ENCODE results near the gene ABCA8.

The ABCA8 gene

DNA sequence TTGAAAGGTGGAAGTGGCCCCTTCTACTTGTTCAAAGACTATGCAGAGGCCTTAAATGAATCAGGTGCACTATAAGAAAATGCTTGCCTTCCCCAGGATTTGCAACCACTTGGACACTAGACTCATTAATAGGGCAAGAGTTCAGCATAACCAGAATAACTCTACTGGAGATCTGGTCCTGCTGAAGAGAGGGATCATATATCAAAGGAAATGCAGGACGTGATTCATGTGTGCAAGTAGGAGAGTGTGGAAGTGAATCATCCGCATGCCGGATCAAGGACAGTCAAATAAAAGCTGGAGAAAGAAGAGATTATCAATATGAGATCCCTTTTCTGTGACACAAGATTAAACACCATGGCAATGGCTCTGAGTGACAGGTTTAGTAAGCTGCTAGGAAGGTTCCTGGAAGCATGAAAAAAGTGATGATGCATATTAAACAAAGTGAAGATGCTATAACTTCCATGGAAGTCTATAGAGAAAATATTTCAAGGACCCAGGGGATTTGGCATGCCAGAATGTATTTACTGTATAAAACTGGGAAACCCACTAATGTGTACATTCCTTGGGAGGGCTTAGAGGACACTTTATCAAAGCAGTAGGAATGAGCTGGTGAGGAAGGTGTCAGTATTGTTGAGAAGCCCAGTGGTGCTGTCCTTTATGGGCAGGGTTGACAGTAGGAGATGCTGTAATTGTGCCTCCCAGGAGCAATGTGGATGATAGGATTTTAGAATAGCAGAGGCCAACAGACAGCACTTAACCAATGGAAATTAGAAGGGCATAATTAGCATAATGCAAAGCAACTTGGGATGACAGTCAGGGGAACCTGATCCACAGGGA is 133.1 kb downstream of the ABCA8 start:
- DNase-seq: no peak

DNA sequence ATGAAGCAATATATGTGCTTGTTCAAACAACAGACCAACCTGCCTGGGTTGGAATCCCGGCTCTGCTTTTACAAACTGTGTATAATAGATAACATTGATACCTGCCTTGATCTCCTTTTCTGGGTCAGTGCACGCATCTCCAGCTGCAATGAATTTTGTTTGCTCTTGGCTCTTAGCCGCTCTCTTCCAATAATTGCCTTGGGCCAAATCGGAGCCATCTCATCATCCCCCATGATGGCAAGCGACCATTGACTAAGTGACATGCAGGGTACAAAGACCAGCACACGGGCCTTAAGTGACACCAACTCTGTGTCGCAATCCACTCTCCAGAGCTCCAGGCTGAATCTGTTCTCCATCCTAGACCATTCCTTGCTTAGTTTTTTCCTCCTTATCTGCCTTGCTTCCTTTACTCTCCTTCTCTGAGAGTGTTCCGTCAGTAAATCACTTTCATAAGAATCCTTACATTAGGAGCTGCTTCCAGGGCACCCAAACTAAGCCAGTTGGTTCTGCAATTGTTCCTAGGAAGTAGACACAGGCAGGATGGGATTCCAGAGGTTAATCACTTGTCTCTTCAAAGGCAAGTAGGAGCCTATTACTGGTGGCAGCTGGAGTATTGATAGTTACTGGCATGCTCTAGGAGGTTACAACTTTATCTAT is 134.2 kb downstream of the ABCA8 start:
- no peak for DNase-seq

DNA sequence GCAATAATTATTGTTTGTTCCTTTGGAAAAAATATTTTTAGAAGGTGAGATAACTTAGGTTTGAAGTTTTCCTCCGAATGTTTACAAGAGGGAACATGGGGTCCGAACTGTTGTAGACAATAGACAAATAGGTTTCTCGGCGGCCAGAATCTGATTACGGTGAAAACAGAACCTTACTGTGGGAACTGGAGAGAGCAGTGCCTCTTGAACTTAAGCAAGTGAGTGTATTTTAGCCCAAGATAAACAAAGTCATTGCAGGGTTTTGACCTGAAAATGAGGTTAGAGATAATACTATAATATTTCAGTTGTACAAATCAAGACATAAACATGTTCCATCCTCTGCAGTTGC is 134.7 kb downstream of the ABCA8 start:
- DNase-seq: no peak

DNA sequence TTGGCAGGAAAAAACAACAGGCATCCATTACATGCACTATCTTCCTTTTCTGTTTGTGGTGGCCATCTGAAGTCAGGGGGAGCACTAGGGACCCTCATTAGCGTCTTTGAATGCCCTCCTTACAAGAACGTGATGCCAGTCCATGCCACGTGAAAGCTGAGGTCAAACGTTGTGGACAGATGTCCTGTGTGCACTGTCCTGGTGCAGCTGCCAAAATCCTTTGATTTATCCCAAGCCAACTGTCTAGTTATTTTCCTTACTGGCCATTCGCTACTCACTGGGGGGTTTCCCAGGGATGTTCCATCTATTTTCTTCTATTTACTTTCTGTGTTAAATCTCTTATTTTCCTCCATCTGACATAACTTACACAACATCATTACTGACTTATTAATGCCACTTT is 135.7 kb downstream of the ABCA8 start:
- no peak for DNase-seq

Measured in stimulated activated CD4-positive, alpha-beta T cell treated with anti-CD3 and anti-CD28 coated beads, Interleukin-12 subunit alpha, Interleukin-12 subunit beta, amount 100 ng/mL, for 4 hours (primary cell).